ENCODE results near the gene DCLRE1A. TPM values are rescaled to one million over a fixed set of nuclear protein-coding genes. Genes with fewer than 3 reads are reported as not detected.

Gene DCLRE1A
- total and polyA plus RNA-seq, 9 of the 15 experiments (the other 6 are each of a cell fraction or from before 2014, with no cell fraction given) = 8.5 to 25.5 (median 15.5) TPM

DNA sequence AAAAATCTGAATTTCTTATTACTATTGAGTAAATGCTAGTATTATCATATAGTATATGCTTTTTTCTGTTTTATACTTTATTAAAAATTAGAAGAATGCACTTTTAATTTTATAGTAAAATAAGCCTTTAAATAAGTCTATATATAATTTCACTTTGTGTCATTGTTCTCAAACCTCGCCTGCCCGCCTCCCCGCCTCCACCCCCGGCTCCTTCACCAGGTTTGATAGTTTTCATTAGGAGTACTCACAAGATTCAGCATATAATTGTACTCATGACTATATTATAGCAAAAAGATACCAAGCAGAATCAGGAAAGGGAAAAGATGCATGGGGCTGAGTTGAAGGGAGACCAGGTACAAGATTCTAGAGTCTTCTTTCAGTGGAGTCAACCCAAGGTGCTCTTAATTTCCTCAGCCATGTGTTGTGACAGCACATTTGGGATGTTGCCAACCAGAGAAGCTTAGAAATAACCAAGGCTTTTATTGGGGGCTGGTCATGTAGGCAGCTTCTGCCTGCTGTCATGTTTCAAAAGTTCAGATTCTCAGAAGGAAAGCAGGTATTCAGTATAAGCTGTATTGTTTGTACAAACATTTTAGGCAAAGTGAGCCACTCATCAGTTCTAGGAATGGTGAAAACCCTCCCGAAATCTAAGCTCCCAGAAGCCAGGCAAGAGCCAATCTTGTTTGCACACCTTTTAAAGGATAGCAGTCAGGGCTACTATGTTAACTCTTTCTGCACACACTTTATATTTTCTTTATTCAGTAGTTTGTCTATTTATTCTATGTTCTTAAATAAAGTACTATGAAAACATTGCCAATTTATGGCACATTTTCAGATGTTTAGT lies 12.9 kb upstream of the DCLRE1A start (continued):
- TF ChIP-seq, protein P1, sequence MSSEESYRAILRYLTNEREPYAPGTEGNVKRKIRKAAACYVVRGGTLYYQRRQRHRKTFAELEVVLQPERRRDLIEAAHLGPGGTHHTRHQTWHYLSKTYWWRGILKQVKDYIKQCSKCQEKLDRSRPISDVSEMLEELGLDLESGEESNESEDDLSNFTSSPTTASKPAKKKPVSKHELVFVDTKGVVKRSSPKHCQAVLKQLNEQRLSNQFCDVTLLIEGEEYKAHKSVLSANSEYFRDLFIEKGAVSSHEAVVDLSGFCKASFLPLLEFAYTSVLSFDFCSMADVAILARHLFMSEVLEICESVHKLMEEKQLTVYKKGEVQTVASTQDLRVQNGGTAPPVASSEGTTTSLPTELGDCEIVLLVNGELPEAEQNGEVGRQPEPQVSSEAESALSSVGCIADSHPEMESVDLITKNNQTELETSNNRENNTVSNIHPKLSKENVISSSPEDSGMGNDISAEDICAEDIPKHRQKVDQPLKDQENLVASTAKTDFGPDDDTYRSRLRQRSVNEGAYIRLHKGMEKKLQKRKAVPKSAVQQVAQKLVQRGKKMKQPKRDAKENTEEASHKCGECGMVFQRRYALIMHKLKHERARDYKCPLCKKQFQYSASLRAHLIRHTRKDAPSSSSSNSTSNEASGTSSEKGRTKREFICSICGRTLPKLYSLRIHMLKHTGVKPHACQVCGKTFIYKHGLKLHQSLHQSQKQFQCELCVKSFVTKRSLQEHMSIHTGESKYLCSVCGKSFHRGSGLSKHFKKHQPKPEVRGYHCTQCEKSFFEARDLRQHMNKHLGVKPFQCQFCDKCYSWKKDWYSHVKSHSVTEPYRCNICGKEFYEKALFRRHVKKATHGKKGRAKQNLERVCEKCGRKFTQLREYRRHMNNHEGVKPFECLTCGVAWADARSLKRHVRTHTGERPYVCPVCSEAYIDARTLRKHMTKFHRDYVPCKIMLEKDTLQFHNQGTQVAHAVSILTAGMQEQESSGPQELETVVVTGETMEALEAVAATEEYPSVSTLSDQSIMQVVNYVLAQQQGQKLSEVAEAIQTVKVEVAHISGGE (CRISPR knock-in tag; IDR thresholded peaks at IDR 0.05) = no peak
- TF ChIP-seq GATAD2A (IDR thresholded peaks at IDR 0.05) = 0 out of 2 replicates have a peak, but pooled peaks have one; percentile 29
- TF ChIP-seq SMARCC2 (IDR thresholded peaks at IDR 0.05; ENCODE audit: low read depth) = 0 out of 2 replicates have a peak, but pooled peaks have one; percentile 23
- no peak for TF ChIP-seq SP1 (CRISPR knock-in tag; IDR thresholded peaks at IDR 0.05)
- TF ChIP-seq, protein P2, sequence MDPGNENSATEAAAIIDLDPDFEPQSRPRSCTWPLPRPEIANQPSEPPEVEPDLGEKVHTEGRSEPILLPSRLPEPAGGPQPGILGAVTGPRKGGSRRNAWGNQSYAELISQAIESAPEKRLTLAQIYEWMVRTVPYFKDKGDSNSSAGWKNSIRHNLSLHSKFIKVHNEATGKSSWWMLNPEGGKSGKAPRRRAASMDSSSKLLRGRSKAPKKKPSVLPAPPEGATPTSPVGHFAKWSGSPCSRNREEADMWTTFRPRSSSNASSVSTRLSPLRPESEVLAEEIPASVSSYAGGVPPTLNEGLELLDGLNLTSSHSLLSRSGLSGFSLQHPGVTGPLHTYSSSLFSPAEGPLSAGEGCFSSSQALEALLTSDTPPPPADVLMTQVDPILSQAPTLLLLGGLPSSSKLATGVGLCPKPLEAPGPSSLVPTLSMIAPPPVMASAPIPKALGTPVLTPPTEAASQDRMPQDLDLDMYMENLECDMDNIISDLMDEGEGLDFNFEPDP (CRISPR knock-in tag; IDR thresholded peaks at IDR 0.05) = no peak
- TF ChIP-seq CBFA2T3 (IDR thresholded peaks at IDR 0.05) = peak; percentile 84
- no peak for TF ChIP-seq SMARCA5 (IDR thresholded peaks at IDR 0.05)
- TF ChIP-seq TEAD4 (IDR thresholded peaks at IDR 0.05; ENCODE audit: low read length) = peak; percentile 80
- TF ChIP-seq TEAD4 (CRISPR knock-in tag; IDR thresholded peaks at IDR 0.05; ENCODE audit: borderline replicate concordance) = no peak
- TF ChIP-seq CREB1 (IDR thresholded peaks at IDR 0.05) = no peak
- no peak for TF ChIP-seq CREB1 (CRISPR knock-in tag; IDR thresholded peaks at IDR 0.05)
- peak; percentile 31 to 59; a peak in 2 of 4 replicates for TF ChIP-seq KDM1A (IDR thresholded peaks at IDR 0.05)
- peak; percentile 83 for TF ChIP-seq STAT5A (IDR thresholded peaks at IDR 0.05; ENCODE audit: borderline replicate concordance, low read length)
- TF ChIP-seq FOXM1 (IDR thresholded peaks at IDR 0.05; ENCODE audit: low read depth) = 0 out of 2 replicates have a peak, but pooled peaks have one; percentile 20
- no peak for TF ChIP-seq FOXM1 (CRISPR knock-in tag; IDR thresholded peaks at IDR 0.05; ENCODE audit: low read depth)
- TF ChIP-seq ZNF12 (CRISPR knock-in tag; IDR thresholded peaks at IDR 0.05) = no peak
- peak; percentile 13; the same call in 1 of the 2 replicates for TF ChIP-seq CC2D1A (IDR thresholded peaks at IDR 0.05)
- peak; percentile 88 for TF ChIP-seq NFIC (IDR thresholded peaks at IDR 0.05)
- TF ChIP-seq TCF3 (CRISPR knock-in tag; IDR thresholded peaks at IDR 0.05) = peak; percentile 79
- peak; percentile 43 to 79; a peak in 2 of 4 replicates for TF ChIP-seq FOXA3 (CRISPR knock-in tag; conservative IDR thresholded peaks at IDR 0.05 in 1 of 2, IDR thresholded peaks at IDR 0.05 in 1 of 2)
- TF ChIP-seq SOX6 (IDR thresholded peaks at IDR 0.05) = peak; percentile 49; the same call in 1 of the 2 replicates
